ENCODE measurements around the gene IDS.
"Not testable (repeated sequence)": the region's sequence is repeated elsewhere in the genome, so short reads cannot be mapped to it uniquely, and the experiment has no call there.

The IDS gene

DNA sequence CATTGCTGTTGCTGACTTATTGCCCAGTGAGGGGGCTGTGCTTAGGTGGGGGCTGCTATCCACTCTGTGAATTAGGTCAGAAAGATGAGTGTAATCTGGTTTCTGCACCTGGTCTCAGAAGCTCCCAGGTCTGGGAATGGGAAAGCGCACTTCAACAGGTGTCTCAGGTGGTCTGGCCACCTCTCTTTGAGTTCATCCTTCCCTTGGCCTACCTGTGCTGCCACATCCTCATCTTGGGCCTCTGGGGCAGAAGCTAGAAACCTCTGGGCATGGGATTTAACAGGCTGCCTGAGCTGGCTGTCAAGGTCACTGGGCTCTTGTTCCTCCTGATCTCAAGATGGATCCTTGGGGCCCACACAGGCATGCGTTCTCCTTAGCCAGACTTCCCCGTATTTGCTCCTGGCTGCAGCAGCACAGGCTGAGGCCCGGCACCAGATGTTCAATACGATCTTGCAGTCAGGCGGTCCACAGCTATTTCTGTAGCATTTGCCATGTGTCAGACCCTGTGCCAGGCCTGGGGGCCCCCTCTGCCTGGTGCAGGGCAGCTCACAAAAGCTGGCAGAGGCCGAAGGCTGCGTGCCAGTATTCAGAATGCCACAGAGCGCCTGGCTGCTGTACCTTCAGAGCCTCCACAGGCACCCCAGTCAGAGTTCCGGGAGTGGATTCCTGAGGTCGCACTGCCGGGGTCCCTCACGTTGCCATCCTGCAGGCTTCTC lies 21.4 kb upstream of the IDS start:
- DNase-seq (ENCODE audit: low read depth) = not testable (repeated sequence)

DNA sequence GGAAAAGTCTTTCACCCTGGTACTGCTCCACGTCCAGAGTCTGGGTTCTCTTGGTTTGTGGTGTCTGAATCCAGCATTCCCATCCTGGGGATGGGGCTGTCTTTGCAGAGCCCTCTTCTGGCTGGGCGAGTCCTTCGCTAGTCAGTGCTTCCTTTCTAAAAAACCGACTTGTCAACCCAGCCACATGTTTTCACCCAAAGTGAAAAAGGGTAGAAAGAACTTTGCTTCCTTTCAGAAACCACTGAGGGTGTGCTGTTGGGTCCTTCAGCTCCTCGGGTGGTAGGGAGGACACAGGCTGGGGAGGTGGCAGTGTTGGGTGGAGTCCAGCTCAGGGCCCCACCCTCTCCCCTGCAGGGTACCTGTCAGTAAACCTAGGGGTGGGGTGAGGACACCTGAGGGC lies 20.8 kb upstream of the IDS start:
- not testable (repeated sequence) for DNase-seq (ENCODE audit: low read depth)

DNA sequence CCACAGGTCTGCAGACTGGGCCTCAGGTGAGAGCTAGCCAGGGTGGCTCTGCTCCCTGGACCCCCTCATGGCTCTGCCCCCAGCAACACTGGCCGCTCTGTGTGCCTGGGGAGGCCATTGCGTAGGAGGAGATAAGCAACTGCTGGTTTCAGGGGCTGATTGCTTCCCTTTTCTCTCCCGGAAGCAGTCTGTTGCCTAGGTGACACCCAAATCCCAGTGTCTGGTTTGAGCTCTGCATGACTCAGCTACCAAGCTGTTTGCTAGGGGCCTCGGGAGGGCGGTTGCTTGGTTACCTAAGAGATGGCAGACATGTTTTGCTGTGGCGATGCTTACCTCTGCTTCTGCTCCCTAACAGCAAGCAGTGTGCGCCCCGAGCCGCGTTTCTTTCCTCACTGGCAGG lies 20.3 kb upstream of the IDS start:
- DNase-seq (ENCODE audit: low read depth) = peak; percentile 36

DNA sequence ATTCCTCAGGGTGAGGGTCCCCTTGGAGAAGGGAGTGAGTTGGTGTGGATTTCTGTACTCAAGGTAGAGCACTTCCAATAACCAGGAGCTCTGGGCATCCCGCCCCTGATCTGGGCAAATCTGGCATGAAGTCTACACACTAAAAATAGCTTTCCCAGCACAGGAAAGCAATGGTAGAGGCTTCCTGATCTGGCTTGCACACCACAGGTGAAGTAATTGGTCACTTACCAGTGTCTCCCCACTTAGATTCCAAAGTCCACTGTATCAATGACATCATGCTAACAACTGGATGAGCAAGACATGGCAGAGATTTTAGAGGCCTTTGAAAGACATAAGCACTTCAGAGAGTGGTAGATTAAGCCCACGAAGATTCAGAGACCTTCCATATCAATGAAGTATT lies 17.8 kb upstream of the IDS start:
- no peak for DNase-seq (ENCODE audit: low read depth)

DNA sequence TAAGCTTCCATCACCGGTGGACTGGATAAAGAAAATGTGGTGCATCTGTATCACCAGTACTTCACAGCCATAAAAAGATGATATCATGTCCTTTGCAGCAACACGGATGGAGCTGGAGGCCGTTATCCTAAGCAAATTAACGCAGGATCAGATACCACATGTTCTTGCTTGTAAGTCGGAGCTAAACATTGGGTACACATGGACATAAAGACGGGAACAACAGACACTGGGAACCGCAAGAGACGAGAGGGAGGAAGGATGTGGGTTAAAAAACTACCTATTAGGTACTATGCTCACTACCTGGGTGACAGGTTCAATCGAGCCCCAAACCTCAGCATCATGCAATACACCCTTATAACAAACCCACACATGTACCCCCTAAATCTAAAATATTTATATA lies 16.3 kb upstream of the IDS start:
- DNase-seq (ENCODE audit: low read depth) = no peak

DNA sequence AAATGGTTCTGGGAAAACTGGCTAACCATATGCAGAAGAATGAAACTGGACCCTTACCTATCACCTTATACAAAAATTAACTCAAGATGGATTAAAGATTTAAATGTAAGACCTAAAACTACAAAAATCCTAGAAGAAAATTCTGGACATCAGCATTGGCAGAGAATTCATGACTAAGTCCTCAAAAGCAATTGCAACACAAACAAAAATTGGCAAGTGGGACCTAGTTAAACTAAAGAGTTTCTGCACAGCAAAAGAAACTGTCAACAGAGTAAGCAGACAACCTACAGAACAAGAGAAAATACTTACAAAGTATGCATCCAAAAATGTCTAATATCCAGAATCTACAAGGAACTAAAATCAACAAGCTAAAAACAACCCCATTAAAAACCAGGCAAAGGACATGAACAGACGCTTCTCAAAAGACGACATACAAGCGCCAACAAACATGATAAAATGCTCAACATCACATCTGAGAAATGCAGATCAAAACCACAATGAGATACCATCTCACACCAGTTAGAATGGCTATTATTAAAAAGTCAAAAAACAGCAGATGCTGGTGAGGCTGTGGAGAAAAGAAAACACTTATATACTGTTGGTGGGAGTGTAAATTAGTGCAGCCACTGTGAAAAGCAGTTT lies 15.7 kb upstream of the IDS start:
- DNase-seq (ENCODE audit: low read depth) = not testable (repeated sequence)

DNA sequence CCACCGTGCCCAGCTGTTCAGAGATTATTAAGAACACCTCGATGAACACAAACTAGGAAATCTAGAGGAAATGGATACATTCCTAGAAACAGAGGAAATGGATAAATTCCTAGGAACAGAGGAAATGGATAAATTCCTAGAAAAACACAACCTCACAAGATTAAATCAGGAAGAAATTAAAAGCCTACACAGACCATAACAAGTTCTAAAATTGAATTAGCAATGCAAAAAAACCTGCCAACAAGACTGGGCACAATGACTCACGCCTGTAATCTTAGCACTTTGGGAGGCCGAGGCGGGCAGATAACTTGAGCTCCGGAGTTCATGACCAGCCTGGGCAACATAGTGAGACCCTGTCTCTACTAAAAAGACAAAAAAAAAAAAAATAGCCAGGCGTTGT lies 13.1 kb upstream of the IDS start:
- DNase-seq (ENCODE audit: low read depth) = no peak

DNA sequence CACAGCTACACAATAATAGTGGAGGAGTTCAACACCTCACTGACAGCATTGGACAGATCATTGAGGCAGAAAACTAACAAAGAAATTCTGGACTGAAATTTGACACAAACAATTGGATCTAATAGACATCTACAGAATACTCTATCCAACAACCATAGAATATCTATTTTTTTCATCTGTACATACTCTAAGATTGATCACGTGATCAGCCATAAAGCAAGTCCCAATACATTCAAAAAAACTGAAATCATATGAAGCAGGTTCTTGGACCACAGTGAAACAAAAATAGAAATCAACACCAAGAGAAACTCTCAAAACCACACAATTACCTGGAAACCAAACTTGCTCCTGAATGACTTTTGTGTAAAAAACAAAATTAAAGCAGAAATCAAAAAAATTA lies 12.2 kb upstream of the IDS start:
- DNase-seq (ENCODE audit: low read depth) = no peak

DNA sequence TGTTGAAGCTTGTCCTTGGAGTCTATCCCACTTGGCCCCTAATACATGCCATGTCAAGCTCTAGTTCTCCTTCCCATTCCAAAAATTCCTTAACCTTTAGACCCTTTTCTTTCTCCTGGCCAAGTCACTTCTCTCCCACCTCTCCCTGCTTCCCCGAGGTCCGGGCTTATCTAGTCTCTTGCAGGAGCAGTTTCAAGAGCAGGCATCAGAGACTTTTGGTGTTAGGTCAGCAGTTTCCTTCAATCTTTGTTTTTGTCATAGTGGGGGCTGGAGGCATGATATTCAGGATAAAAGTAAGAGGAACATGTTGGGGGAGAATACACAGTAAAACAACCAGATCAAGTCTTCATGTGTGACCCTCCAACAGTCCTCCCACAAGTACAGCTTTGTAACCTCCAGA lies 11.5 kb upstream of the IDS start:
- DNase-seq (ENCODE audit: low read depth) = no peak

DNA sequence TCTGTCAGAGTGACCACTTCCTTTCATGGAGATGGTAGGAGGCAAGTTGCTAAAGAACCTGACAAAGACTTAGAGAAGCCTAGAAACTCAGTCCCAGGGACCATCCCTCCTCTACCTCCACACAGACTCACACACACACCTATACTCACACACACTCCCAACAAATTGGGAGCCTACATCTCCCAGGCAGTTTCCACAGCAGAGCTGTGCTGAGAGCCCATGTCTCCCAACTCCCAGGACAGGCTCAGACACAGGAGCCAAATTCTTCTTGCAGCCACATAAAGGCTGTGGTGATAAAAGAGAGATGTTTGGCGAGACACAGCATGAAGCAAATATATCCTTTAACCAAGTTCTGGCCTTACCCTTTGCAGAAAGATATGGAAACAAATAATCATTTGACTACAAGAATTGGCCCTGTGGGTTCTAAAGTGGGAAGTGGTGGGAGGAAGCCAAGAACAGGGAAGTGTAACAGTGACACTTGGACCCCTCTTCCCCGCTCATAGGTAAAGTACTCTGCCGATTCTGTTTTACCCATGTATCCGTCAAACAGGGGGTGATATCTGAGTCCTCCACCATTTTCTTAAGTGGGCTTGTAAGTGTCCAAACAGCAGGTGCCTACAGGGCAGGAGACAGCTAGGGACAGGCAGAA lies 11.0 kb upstream of the IDS start:
- DNase-seq (ENCODE audit: low read depth) = no peak

DNA sequence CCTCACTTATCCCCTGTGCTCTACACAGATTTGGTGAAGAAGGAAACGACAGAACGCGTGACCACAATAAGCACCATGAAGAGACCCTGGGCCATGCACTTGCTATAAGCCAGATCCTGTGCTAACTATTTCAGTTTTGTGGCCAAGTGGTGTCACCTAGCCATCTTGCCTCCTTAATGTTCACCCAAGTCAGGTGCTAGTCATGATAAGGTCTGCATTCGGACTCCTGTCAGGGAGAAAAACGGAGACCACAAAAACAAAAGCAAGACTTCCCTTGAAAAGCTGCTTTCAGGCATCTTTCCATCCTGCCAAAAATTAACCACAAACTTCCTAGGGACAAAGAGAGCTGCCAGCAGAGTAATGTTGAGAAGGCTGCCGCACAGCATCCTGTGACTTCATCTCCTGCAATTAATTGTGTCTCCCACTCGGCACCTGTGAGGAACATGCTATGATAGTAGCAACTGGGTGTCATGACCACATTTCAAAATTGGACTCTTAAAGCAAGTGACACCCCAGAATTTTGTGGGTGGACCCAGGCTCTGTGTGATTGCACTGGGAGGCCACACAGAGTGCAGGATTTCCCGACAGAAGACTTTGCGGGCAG lies 8.8 kb upstream of the IDS start:
- no peak for DNase-seq (ENCODE audit: low read depth)

DNA sequence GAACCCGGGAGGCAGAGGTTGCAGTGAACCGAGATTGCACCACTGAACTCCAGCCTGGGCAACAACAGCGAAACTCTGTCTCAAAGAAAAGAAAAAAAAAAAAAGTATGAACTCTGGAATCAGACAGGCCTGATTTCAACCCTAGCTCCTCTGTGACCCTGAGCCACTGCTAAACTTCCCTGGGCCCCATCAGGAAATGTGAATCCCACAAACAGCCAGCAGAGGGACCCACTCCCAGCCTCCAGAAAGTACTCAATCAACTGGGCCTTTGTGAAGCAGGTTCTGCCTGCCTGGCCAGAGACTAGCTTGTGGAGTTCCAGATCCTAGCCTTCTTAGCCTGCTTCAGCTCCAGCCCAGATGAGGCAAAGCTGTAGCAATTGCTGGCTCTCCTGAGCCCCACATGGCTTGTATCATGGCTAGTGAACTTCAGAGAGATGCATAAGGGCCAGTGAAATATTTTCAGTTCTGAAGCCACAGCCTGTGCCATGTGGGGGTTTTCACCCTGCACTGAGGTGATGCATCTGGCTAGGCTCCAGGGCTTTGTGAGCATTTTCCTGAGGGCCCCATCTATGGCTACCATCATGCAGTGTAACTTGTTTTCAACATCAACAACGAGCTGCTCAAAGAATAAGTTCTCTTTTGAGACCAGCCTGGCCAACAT lies 7.2 kb upstream of the IDS start:
- DNase-seq (ENCODE audit: low read depth) = no peak

DNA sequence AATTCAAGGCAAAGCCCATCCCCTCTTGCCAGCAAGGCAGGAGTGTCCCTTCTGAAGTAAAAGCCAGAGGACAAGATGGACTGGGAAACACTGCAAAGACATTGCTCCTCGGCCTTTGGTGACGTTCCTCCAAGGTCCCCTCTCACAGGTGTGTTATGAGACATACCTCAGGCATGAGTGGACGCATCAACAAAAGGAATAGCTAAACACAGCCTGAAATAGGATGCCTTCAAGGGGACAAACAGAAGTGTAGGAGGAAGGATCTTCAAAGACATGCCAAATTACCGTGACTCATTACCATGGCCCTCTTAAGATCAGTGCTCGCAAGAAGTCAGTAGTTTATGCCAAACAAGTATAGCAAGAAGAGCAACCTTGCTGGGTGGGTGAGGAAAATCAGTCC lies 6.0 kb upstream of the IDS start:
- DNase-seq (ENCODE audit: low read depth) = no peak

DNA sequence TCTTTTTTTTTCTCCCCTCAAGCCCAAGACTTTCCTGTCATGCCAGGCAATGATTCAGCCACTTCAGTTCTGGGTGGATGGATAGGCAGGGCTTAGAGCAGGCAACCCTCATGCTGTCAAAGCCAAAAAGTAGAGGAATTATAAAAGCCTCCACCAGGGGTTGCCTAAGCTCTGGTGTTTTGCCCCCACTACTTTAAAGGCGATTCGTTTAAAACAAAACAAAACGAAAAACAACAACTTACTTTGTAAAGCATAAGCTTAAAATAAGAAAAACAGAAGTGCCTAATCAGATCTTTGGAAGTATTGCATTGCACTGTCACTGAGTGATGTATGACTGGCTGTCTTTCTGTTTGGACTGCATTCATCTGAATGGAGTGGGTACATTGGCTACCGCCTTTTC lies 5.3 kb upstream of the IDS start:
- no peak for DNase-seq (ENCODE audit: low read depth)

DNA sequence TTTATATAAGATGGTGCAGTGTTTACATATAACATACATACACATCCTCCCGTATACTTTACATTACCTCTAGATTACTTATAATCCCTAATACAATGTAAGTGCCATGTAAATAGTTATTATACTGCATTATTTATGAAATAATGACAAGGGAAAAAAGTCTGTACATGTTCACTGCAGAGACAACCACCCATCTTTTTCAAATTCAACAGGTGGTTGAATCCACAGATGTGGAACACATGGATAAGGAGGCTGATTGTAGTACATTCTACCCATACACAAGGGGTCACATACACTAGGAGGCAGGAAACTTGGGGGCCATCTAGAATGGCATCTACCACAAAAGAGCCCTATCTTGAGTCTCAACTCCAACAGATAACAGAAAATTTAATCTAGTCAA lies 3.4 kb upstream of the IDS start:
- no peak for DNase-seq (ENCODE audit: low read depth)

DNA sequence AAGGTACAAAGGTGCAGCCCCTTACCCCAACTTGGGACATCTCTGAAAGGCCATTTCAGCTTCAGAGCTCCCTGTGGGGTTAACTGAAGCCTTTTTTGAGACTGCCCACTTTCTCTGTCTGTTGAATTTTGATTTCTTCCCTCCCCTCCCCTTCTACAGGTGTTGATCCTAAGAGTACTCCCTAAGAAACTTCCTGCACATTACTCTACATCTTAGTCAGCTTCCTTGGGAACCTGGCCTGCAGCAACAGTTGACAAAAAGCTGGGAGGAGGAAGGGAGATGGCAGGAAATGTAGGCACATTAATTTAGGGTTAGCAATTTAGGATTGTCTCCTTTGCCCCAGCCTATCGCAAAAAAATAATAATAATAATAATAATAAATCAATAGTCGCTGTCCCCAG lies 1.2 kb upstream of the IDS start:
- no peak for DNase-seq (ENCODE audit: low read depth)

DNA sequence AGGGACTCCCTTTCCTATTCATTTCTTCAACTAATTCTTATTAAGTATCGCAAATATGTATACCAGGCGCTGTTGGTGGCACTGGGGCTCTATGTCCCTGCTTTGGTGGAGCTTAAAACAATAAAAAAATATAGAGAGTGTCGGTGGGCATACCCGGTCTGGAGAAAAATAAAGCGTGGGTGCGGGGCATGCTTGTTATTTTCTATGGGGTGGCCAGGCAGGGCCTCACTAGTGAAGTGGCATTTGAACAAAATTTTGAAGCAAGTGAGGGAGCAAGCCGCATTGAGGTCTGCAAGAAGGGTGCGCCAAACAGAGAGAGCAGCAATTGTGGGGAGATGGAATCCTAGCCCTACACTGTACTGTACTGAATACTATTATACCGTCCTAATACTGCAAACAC lies 565 bp upstream of the IDS start:
- DNase-seq (ENCODE audit: low read depth) = no peak

DNA sequence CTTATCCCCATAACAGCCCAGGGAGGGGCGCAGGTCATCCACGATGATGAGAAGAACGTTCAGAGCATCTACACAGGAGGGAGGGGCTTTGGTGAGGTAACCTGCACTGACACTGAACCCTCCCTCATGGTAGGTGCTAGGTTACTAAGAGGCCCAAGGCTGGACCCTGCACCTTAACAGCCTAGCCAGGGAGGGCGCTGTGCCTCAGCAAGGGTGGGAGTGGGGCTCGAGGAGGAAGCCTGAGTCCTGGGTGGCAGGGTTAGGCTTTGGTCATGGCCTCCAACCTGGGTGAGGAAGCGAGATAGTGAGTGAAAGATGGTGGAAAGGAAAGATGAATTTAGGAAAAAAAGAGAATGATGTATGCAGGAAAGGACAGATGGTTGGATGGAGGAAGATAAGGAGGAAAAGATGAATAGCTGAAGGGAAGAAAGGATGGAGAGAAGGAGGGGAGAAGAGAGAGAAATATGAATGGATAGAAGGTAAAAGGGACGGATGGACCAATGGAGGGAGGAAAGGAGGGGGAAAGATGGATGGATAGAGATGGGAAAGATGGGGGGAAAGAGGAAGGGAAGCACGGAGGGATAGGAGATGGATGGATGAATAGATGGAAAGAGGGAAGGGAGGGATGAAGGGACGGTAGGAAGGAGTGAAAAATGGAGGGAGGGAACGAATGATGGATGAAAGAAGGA lies 736 bp downstream of the IDS start:
- peak; percentile 26 for DNase-seq (ENCODE audit: low read depth)

DNA sequence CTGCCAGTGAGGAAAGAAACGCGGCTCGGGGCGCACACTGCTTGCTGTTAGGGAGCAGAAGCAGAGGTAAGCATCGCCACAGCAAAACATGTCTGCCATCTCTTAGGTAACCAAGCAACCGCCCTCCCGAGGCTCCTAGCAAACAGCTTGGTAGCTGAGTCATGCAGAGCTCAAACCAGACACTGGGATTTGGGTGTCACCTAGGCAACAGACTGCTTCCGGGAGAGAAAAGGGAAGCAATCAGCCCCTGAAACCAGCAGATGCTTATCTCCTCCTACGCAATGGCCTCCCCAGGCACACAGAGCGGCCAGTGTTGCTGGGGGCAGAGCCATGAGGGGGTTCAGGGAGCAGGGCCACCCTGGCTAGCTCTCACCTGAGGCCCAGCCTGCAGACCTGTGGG lies 1.7 kb downstream of the IDS start:
- DNase-seq (ENCODE audit: low read depth) = peak; percentile 32

DNA sequence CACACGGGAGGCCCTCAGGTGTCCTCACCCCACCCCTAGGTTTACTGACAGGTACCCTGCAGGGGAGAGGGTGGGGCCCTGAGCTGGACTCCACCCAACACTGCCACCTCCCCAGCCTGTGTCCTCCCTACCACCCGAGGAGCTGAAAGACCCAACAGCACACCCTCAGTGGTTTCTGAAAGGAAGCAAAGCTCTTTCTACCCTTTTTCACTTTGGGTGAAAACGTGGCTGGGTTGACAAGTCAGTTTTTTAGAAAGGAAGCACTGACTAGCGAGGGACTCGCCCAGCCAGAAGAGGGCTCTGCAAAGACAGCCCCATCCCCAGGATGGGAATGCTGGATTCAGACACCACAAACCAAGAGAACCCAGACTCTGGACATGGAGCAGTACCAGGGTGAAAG lies 2.2 kb downstream of the IDS start:
- not testable (repeated sequence) for DNase-seq (ENCODE audit: low read depth)

DNA sequence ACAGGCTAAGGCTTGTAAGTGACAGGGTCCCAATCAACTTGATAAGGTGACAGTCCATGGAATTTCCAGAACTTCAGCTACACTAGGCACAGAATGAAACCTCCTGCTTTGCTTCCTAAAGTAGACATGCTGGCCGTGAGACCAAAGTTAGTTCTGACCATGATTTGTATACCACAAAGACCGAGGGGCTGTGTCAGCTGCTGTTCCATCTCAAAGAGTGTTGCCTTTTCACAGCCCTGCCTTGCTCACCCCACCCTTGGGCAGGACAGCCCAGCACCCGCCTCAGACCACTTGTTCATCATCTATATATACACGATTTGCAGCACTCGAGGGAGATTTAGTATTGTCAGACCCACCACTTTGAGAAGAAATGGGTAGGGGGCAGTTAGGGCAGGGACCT lies 5.3 kb downstream of the IDS start:
- no peak for DNase-seq (ENCODE audit: low read depth)

DNA sequence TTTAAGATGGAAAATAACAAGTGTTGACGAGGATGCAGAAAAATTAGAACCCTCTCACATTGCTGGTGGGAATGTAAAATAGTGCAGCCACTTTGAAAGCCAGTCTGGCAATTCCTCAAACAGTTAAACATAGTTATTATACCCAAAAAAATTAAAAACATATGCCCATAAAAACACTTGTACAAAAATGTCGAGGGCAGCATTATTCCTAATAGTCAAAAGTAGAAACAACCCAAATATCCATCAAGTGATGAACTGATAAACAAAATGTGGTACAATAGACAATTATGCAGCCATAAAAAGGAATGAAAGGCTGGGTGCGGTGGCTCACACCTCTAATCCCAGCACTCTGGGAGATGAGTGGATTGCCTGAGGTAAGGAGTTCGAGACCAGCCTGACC lies 6.3 kb downstream of the IDS start:
- no peak for DNase-seq (ENCODE audit: low read depth)
